Urothelium cell line (cell line): Measurements from ENCODE around the gene BCAS3.
A peak's percentile ranks its signal among the peaks of the same experiment; 100 is the strongest.
"Not testable (repeated sequence)": the region's sequence is repeated elsewhere in the genome, so short reads cannot be mapped to it uniquely, and the experiment has no call there.

Source experiments
- DNase-seq: peaks from one replicate; pipeline ENCODE4 v3.0.0; 2011; ENCODE audit warnings: low spot score, mixed read lengths
- FAIRE-seq: peaks from 2 replicates; lab custom pipeline; 2011; peaks lifted over from hg19 to GRCh38; lab: Jason Lieb, UNC

The BCAS3 gene

GRCh38 chr17:60916043-60916442 is 238.4 kb downstream of the BCAS3 start:
- peak; percentile 93 for FAIRE-seq
- DNase-seq: no peak

- FAIRE-seq (no peak), DNase-seq (no peak)
Measured at GRCh38 chr17:60920107-60920506, 242.5 kb downstream of the BCAS3 start.

- FAIRE-seq (no peak), DNase-seq (no peak)
Measured at GRCh38 chr17:60923000-60923399, 245.3 kb downstream of the BCAS3 start.

GRCh38 chr17:60926466-60927183 is 249.0 kb downstream of the BCAS3 start:
- FAIRE-seq (peak; percentile 63), DNase-seq (no peak)

- FAIRE-seq (no peak), DNase-seq (no peak)
Measured at GRCh38 chr17:60933739-60934138, 256.1 kb downstream of the BCAS3 start.

GRCh38 chr17:60934723-60935122 is 257.1 kb downstream of the BCAS3 start:
- FAIRE-seq (no peak), DNase-seq (no peak)

- not testable (repeated sequence) for FAIRE-seq, DNase-seq
Measured at GRCh38 chr17:60935991-60936390, 258.3 kb downstream of the BCAS3 start.

GRCh38 chr17:60939318-60939717 is 261.7 kb downstream of the BCAS3 start:
- no peak for FAIRE-seq
- DNase-seq: no peak

GRCh38 chr17:60941028-60941427 is 263.4 kb downstream of the BCAS3 start:
- FAIRE-seq (peak; percentile 27), DNase-seq (peak; percentile 54)

- FAIRE-seq (no peak), DNase-seq (no peak)
Measured at GRCh38 chr17:60941571-60941970, 263.9 kb downstream of the BCAS3 start.

- no peak for FAIRE-seq
- no peak for DNase-seq
Measured at GRCh38 chr17:60944751-60945150, 267.1 kb downstream of the BCAS3 start.

GRCh38 chr17:60947100-60947499 is 269.4 kb downstream of the BCAS3 start:
- DNase-seq (no peak), FAIRE-seq (peak; percentile 37)

GRCh38 chr17:60947543-60947942 is 269.9 kb downstream of the BCAS3 start:
- DNase-seq (no peak), FAIRE-seq (peak; percentile 82)

GRCh38 chr17:60952747-60953146 is 275.1 kb downstream of the BCAS3 start:
- DNase-seq: no peak
- FAIRE-seq: no peak

- FAIRE-seq (no peak), DNase-seq (no peak)
Measured at GRCh38 chr17:60959011-60959410, 281.4 kb downstream of the BCAS3 start.

- FAIRE-seq (no peak), DNase-seq (no peak)
Measured at GRCh38 chr17:60959696-60960095, 282.0 kb downstream of the BCAS3 start.

GRCh38 chr17:60960398-60961065 is 282.9 kb downstream of the BCAS3 start:
- no peak for FAIRE-seq

GRCh38 chr17:60964160-60964559 is 286.5 kb downstream of the BCAS3 start:
- no peak for DNase-seq
- no peak for FAIRE-seq

More at GRCh38 chr17:60960398-60961065, 282.9 kb downstream of the BCAS3 start:
- DNase-seq: no peak

GRCh38 chr17:60968266-60968665 is 290.6 kb downstream of the BCAS3 start:
- DNase-seq: no peak
- FAIRE-seq: peak; percentile 81

GRCh38 chr17:60969500-60970037 is 291.9 kb downstream of the BCAS3 start:
- DNase-seq (no peak), FAIRE-seq (peak; percentile 32)

GRCh38 chr17:60970741-60971140 is 293.1 kb downstream of the BCAS3 start:
- DNase-seq (no peak), FAIRE-seq (no peak)
